HEK293T (cell line): Measurements from ENCODE around the gene JAM2.

Experiments
- FOXK2 ChIP-seq: fragments of 450-650 bp; IDR thresholded peaks from 2 replicates; pipeline ENCODE4 v1.6.1; 2016; ENCODE audit warnings: mild to moderate bottlenecking
- TARDBP ChIP-seq: fragments of 450-650 bp; IDR thresholded peaks from 2 replicates; pipeline ENCODE4 v1.6.1; 2016

DNA sequence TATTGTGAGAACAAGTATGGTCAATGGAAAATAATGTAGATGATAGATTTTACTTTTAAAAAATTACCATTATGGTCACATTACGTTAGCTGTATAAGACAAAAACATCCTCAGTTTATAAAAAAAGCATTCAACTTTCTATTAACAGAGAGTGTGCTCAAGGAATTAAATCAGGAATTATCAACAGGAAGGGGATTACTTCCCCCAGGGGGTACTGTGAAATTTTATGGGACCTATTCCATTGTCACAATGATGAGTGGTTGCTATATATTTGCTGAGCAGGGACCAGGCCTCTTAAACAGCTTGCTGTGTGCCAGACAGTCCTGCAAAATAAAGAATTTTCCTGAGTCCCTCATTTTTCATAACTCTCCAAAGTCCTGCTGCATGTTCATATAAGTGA, 21.2 kb downstream of the JAM2 start:
- no peak for TF ChIP-seq FOXK2
- no peak for TF ChIP-seq TARDBP
